NOMO-1 treated with DMSO at 0.1 percent for 48 hours (cell line): ENCODE measurements around the gene ADA.
"Not testable (repeated sequence)": the region's sequence is repeated elsewhere in the genome, so short reads cannot be mapped to it uniquely, and the experiment has no call there.

Source experiments
- DNase-seq: peaks from one replicate; lab custom pipeline; 2025; ENCODE audit not compliant: unreplicated experiment; lab: John Stamatoyannopoulos, UW

ADA gene

DNA sequence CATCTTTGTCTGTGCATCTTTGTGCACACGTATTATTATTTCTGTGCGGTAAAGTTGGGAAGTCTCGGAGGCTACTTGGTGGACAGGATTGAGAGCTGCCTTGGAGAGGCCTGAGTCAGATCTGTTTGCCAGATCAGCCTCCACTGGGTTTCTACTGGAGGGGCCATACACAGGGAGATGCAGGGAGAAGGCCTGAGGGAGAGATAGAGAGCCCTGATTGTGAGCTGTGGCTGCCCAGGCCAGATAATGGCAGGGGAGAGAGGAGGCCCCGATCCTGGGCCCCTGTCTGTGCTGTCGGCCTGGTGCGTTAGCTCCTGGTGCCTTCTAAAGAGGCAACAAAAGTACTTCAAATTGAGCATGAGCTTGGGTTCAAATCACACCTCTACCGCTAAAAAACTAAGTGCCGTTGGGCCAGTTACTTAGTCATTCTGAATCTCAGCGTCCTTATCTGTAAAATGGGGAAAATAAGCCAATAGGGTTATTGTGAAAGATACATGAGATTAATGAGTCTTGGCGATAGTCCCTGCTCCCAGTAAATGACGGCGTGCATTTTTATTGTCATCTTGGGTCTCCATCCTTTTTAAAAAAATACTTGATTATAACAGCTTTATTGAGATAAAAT, 27.6 kb upstream of the ADA start:
- no peak for DNase-seq

DNA sequence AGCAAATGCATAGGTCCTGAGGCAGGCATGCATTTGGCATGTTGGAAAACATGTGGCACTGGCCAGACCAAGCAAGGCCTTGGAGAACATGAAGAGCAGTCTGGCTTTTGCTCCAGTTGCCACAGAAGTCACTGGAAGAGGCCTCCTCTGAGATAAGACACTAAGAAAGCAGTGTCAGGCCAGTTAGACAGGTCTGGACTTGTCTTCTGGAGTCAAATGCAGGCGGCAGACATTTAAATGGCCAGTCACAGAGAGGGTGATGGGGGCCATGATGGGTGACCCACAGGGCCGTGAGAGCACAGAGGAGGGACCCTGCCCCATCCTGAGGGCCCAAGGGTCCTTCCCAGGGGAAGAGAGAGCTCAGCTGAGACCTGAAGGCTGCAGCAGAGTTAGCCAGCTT, 26.7 kb upstream of the ADA start:
- DNase-seq, result no peak

DNA sequence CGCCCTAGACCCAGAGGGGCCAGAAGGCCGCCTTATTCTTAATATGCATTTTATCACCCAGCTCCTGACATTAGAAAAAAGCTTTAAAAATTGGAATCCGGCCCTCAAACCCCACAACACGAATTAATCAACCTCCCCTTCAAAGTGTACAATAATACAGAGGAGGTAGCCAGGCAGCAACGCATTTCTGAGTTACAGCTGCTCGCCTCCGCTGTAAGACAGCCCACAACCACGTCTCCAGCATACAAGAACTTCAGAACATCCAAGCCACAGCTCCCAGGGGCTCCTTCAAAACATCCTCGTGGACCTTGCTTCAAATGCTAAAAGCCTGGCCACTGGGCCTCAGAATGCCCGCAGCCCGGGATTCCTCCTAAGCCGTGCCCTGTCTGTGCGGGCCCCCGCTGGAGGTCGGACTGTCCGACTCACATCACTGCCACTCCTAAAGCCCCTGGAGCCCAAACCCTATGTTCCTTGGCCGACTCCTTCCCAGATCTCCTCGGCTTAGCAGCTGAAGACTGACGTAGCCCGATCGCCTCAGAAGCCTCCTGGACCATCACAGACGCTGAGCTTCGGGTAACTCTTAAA, 20.9 kb upstream of the ADA start:
- DNase-seq, result not testable (repeated sequence)

DNA sequence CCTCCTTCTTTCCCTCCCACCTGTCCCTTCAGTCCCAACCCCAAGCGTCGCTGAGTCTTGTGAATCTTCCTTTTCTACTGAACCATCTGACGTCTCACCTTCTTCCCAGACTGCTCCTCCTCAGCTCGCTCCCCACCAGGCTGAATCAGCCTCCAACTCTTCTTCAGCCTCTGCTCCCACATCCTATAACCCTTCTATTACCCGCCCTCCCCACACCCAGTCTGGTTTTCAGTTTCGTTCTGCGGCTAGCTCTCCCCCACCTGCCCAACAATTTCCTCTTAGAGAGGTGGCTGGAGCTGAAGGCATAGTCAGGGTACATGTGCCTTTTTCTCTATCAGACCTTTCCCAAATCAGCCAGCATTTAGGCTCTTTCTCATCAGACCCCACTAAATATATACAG, 20.0 kb upstream of the ADA start:
- DNase-seq, result peak; percentile 71

DNA sequence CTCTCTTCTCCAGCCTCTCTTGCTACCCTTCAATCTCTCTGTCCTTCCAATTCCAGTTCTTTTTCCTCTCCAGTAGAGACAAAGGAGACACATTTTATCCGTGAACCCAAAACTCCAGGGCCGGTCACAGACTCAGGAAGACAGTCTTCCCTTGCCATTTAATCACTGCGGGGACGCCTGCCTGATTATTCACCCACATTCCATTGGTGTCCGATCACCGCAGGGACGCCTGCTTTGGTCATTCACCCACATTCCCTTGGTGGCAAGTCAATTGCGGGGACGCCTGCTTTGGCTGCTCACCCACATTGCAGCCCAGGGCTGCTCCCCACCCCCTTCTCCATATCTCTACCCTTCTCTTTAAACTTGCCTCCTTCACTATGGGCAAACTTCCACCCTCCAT, 19.4 kb upstream of the ADA start:
- not testable (repeated sequence) for DNase-seq

DNA sequence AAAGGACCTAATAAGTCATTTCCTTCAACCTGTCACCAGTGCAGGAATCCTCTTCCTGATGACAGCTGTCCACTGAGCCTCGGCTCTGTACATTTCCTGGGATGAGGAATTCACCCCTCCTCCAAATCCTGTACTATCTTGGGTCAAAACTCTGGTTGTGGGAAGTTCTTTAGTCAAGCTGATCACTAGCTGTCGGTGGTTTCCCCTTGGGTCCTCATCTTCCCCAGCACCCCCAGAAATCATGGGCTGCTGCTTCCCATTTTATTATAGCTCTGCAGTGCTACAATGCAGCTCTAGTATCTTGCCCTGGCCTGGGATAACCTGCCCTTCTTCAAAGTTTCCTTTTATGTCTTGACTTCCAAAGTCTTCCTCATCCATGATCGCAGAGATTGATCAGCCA, 14.6 kb upstream of the ADA start:
- DNase-seq, result no peak

DNA sequence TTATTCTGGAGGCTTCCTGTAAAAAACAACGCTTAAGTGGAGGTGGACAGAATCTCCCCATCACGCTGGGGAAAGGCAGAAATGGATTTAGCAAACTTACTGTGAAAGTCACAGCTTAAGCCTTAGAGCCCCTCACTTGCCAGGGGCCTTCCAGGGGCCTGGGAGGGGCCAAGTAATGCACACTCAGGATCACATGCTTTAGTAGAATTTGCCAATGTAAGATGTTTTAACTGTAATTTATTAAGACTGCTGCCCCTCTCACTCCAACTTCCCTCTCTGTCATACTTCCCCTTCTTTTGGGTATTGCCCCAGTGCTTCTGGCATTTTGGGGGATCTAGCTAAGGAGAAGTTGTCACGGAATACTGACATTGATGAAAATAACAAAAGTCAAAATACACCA, 12.6 kb upstream of the ADA start:
- peak; percentile 94 for DNase-seq

DNA sequence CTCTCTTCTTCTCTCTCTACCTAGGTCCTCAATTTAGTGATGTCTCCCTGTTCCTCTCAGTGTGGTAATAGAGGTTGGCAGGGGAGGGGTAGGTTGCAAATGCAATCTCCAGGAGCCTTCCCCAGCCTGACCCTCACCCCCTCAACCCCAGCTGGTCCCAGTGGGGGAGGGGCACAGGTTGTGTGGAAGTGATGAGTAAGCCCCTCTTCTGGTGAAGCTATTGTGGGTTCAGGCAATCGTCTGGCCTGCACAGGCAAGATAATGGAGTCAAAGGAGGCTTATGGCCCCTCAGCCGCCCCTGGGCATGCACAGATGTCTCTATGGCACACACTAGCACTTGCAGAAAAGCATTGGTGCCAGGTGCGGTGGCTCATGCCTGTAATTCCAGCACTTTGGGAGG, 10.8 kb upstream of the ADA start:
- no peak for DNase-seq

DNA sequence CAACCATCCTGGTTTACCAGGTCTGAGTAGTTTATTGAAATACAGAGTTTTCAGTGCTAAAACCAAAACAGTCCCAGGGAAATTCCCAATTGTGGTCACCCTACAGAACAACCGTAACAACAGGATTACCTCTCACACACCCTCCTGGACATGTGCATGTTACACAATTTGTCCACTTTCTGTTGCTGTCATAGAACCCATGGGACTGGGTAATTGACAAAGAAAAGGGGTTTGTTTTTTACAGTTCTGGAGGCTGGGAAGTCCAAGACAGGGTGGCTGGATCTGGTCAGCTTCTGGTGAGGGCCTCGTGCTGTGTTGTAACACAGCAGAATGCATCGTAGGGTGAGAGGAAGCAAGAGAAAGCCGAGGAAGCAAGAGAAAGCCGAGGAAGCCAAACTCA, 9.1 kb upstream of the ADA start:
- DNase-seq, result no peak

DNA sequence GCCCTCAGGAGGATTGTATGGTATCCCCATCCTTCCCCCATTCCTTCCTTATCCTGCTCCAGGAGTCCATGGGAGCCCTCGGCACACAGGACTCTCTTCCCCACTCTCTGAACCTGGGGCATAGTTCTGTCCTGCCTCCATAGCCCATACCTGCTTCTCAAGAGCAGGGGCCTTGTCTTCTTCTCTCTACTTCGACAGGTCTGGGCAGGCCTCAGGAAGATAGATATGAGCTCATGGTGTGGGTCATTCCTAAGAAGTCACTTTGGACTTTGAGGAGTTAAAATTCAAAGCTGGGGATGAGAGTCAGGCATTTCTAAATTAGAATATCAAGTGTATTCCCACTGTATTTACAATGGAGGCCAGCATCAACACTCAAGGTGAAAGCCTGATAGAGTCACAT, 8.4 kb upstream of the ADA start:
- no peak for DNase-seq

DNA sequence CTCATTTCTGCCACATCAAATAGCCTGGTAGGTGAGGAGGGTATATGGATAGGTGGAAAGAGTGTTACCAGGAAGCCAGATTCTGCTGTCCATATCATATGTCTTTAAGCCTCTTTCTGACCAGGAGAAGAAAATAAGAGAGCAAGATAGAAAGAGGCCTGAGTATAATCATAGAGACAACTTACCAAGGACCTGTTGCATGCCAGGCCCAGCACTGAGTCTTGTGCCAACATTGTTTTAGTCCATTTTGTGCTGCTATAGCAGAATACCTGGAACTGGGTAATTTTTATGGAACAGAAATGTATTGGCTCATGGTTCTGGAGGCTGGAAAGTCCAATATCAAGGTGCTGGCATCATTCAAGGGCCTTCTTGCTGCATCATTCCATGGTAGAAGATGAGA, 7.3 kb upstream of the ADA start:
- DNase-seq, result no peak

DNA sequence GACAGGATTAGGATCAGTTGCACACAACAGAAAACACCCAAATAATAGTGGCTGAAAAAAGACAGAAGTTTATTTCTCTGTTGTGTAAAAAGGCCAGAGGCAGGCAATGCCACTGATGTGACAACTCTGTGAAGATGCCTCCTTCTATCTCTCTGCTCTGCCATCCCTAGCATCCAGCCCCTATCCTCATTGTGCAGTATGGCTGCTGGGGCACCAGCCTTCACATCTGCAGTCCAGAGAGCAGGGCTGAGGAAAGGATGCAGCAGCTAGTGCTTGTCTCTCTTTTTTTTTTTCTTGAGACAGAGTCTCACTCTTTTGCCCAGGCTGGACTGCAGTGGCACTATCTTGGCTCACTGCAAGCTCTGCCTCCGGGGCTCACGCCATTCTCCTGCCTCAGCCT, 6.4 kb upstream of the ADA start:
- DNase-seq, result no peak

DNA sequence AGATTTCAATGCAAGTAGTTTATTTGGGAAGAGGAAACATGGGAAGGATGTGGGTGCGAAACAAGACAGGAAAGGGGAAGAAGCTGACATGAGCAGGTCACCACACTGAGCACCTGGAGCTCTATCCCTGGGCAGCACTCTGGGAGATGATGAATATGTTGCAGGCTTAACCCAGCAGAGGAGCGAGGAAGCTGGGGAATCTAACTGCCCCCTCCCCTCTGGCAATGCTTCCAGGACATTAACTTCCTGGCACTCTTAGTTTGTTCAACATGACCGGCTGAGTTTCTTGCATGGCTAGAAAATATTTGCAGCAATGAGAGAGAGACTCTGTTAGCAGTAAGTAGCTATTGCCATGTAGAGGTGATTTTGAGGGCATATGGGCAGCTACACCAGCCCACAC, 4.9 kb upstream of the ADA start:
- DNase-seq, result no peak

DNA sequence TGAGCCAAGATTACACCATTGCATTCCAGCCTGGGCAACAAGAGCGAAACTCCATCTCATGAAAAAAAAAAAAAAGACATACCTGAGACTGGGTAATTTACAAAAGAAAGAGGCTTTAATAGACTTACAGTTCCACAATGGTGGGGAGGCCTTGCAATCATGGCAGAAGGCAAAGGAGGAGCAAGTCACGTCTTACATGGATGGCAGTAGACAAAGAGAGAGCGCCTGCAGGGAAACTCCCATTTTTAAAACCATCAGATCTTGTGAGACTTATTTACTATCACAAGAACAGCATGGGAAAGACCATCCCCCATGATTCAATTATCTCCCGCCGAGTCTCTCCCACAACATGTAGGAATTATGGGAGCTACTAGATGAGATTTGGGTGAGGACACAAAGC, 2.7 kb upstream of the ADA start:
- DNase-seq, result not testable (repeated sequence)

DNA sequence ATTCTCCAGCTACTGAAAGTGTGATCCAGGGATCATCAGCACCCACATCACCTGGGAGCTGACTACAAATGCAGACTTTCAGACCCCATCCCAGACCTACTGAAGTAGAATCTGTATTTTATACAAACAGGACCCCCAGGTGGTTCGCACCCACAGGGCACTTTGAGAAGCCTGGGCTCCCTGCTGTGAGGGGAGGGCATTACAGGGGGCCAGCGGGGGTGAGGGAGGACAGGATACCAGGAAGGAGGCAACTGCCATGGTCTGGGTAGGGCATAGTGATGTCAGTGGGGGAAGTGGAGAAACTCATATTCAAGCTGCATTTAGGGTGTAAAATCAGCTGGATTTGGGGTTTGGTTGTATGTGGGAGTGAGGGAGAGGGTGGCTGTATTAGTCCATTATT, 2.0 kb upstream of the ADA start:
- DNase-seq, result no peak

DNA sequence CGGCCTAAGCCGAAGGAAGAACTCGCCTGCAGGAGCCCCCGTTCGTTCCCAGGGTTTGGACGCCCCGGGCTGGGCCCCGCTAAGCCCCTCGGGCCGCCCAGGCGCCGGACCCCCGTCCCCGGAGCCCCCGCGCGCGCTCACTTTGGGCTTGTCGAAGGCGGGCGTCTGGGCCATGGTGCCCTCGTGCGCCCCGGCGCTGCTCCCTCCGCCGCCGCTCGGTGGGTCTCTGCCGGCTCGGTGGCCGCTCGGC, 140 bp downstream of the ADA start:
- no peak for DNase-seq

DNA sequence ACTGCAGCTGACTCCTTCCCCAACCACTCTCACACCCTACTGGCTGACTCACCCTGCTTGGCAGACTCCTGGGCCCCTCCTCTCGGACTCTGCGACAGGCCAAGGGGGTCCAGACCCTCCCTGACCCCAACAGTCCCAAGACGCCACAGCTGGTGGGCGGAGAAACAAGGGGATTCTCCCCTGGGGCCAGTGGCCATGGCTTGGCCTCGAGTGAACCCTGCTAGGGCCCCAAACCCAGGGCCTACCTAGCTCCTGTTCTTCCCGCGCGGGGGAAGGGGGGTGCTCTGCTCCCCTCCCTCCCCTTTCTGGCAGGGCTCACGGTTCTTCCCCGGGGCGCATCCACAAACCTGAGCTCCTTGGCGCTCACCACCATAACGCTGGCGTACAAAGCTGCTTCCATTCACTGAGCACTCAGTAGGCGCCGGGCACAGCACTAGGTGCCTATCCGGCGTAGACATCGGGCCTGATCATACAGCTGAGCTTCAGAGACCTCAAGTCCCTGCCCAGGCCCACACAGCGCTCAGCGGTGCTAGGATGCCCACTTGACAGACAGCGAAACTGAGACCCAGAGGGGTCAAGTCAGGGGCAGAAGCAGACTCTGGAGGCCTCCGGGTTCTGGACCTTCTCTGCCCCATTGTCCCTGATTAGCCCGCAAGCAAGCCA, 597 bp downstream of the ADA start:
- DNase-seq, result no peak

DNA sequence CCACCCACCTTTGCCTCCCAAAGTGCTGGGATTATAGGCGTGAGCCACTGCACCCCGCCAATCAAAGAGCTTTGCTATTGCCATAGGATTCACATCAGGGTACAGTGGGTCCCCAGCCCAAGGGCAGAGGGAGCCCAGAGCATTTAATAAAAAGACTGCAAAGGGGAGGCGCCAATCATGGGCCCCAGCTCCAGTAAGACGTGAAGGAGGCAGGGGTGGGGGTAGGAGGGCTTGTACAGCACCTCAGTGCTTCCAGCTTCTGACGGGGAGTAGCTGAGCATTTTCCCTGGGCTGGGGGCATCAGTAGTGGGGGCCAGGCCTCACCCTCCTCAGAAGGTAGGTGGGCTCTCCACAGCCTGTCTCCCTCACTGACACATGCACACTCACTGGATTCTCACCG, 1.5 kb downstream of the ADA start:
- DNase-seq, result no peak

DNA sequence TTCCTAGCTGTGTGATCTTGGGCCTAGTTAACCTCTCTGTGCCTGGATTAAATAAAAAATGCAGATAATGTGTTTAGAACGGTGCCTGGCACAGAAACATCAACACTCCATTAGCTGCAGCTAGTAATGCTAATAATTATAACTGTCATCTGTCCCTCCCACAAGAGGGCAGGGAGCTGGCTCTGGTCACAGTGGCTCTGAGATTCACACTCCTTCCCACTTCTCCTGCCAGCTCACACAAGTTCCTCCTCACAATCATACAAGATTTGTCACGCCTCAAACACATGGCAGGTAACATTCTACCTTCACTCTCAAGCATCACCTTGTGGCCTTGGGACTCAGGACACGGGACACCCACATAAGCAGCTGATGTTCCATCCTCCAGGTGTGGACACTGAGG, 2.4 kb downstream of the ADA start:
- no peak for DNase-seq

DNA sequence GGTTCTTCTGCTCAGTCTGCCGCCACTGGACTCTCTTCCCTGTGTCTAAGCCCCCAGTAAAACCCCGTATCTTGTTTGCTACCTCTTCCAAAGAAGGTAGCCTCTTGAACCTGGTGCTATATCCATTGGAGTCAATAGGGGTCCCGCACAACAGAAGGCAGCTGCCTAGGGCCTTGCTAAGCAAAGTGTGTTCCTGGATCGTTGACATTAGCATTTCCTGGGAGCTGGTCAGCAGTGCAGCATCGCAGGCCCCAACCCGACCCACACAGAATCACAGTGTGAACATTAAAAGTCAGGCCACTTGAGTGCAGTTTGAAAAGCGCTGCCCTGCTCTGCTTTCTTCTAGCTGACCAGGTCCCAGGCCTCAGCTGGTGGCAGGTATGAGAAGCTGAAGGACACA, 2.9 kb downstream of the ADA start:
- DNase-seq, result no peak

DNA sequence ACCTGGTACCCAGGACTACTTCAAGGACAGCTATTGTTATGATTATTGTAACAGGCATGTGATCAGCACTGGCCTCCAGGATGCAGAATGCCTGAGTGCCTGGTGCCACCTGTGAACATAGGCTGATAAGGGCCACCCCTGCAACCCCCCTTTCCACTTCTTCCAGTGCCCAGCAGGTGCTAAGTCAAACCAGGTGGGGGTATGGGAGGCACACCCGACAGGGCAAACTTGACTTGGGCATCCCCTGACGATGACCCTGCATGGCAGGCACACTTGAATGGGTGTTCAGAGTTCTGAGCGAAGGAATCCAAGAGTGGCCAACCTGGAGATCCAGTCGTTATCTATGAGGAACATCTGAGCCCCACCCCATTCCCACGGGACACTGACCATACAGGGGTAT, 3.4 kb downstream of the ADA start:
- no peak for DNase-seq

DNA sequence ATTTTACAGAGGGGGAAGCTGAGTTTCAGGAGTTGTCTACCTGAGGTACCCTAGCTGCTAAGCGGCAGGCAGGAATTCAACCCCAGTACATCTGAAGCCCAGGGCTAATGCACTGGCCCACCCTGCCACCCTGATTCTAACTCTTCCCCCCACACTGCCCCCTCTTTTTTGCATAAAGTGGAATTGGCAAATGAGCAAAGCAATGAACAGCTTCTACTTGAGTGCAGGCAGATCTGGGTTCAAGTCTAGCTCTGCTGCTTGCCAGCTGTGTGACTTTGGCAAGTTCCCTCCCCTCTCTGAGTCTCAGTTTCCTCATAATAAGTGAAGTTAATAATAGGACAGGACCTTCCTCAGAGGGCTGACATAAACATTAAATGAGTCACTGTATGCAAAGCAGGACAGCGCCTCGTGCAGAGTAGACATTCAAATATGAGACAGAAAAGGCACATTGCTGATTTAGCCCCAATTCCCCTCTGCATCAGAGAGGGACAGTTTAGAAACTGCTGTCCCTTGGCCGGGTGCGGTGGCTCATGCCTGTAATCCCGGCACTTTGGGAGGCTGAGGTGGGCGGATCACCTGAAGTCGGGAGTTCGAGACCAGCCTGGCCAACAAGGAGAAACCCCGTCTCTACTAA, 4.7 kb downstream of the ADA start:
- DNase-seq, result peak; percentile 93
